Measurements from ENCODE around the gene S100B.

Gene S100B

GRCh38 chr21:46621457-46622182, 16.7 kb upstream of the S100B start:
- TF ChIP-seq, protein P1, sequence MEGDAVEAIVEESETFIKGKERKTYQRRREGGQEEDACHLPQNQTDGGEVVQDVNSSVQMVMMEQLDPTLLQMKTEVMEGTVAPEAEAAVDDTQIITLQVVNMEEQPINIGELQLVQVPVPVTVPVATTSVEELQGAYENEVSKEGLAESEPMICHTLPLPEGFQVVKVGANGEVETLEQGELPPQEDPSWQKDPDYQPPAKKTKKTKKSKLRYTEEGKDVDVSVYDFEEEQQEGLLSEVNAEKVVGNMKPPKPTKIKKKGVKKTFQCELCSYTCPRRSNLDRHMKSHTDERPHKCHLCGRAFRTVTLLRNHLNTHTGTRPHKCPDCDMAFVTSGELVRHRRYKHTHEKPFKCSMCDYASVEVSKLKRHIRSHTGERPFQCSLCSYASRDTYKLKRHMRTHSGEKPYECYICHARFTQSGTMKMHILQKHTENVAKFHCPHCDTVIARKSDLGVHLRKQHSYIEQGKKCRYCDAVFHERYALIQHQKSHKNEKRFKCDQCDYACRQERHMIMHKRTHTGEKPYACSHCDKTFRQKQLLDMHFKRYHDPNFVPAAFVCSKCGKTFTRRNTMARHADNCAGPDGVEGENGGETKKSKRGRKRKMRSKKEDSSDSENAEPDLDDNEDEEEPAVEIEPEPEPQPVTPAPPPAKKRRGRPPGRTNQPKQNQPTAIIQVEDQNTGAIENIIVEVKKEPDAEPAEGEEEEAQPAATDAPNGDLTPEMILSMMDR (IDR thresholded peaks at IDR 0.05; ENCODE audit: borderline replicate concordance, control extremely low read depth, extremely low read depth, insufficient read depth, missing control alignments): no peak
- in situ Hi-C loops (cut with MboI; ENCODE audit: low sequenced_read_pairs, unreplicated experiment): no loop called here
- peak; percentile 2 for DNase-seq (ENCODE audit: low spot score)

GRCh38 chr21:46620846-46621245, 16.0 kb upstream of the S100B start:
- peak; percentile 3 for DNase-seq (ENCODE audit: low spot score)
- in situ Hi-C loops (cut with MboI; ENCODE audit: low sequenced_read_pairs, unreplicated experiment): no loop called here
- TF ChIP-seq, protein P1 (IDR thresholded peaks at IDR 0.05; ENCODE audit: borderline replicate concordance, control extremely low read depth, extremely low read depth, insufficient read depth, missing control alignments): no peak

DNA sequence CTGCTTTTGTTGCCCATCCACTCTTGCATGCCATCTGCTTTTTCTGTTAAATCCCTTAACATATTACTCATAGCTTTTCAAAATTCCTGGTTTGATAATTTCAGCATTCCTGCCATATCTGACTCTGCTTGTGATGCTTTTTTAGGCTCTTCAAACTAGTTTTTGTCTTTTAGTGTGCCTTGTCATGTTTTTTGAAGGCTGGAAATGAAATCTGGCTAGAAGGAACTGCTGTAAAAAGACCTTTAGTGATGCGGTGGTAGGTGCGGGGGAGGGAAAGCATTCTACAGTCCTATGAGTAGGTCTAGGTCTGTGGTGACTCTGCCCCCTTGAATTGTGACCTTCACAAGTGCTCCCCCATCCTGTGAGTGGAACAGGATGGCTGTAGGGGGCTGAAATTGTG, 15.0 kb upstream of the S100B start:
- TF ChIP-seq, protein P1 (IDR thresholded peaks at IDR 0.05; ENCODE audit: borderline replicate concordance, control extremely low read depth, extremely low read depth, insufficient read depth, missing control alignments): no peak
- in situ Hi-C loops (cut with MboI; ENCODE audit: low sequenced_read_pairs, unreplicated experiment): no loop called here
- no peak for DNase-seq (ENCODE audit: low spot score)

GRCh38 chr21:46618738-46619379, 14.0 kb upstream of the S100B start:
- in situ Hi-C loops (cut with MboI; ENCODE audit: low sequenced_read_pairs, unreplicated experiment): no loop called here
- TF ChIP-seq, protein P1 (IDR thresholded peaks at IDR 0.05; ENCODE audit: borderline replicate concordance, control extremely low read depth, extremely low read depth, insufficient read depth, missing control alignments): no peak
- no peak for DNase-seq (ENCODE audit: low spot score)

GRCh38 chr21:46617267-46618051, 12.6 kb upstream of the S100B start:
- in situ Hi-C loops (cut with MboI; ENCODE audit: low sequenced_read_pairs, unreplicated experiment): no loop called here
- TF ChIP-seq, protein P1 (IDR thresholded peaks at IDR 0.05; ENCODE audit: borderline replicate concordance, control extremely low read depth, extremely low read depth, insufficient read depth, missing control alignments): no peak
- no peak for DNase-seq (ENCODE audit: low spot score)

GRCh38 chr21:46616656-46617055, 11.8 kb upstream of the S100B start:
- DNase-seq (ENCODE audit: low spot score): no peak
- in situ Hi-C loops (cut with MboI; ENCODE audit: low sequenced_read_pairs, unreplicated experiment): no loop called here
- TF ChIP-seq, protein P1 (IDR thresholded peaks at IDR 0.05; ENCODE audit: borderline replicate concordance, control extremely low read depth, extremely low read depth, insufficient read depth, missing control alignments): no peak

All from GM13976 (cell line).